ENCODE data around the gene PSMD8. TPM values are rescaled to one million over a fixed set of nuclear protein-coding genes. Genes with fewer than 3 reads are reported as not detected.

Gene PSMD8
- polyA plus RNA-seq, 3 donors = 148 to 207 (median 179) TPM

DNA sequence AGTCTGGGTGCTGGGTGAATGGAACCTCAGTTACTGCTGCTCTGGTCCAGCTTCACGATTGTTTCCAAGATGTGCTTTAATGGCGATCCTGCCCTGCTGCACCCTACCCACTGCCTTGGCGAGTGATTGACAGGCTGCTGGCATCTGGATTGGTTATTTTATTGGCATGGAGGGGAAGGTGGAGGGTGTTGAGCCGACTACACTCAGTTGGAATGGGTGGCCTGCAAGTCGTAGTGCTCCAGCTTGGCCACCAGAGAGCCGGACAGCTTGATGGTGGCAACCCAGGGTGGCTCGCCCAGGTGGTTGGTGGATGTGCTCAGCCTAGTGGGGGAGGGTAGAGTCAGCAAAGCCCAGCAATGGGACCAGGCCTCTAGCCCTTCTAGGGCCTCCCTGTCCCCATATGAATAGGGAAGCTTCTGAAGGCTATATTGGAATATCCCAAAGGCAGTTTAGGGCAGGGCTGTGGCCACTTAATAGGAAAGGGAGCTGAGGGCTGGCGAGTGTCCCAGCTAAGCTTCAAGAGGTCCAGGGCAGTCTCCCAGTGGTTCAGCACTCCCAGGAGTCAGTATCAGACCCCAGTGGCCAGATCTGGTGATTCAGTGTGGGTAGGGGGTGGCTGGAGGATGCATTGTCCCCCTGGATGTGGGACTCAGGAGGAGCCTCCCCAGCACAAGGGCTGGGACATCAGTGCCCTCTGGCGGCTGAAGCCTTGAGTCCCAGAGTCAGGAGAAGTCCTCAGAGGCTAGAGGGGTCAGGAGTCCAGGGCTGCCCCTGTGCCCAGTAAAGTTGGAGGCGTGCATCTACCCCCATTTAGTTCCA is 10.0 kb downstream of the PSMD8 start:
- 94% methylated on average over 9 of the region's 10 CpGs for WGBS (ENCODE audit: insufficient coverage)
- Histone ChIP-seq H2AFZ (ENCODE audit: insufficient read depth, low read depth, low read length, poor library complexity, severe bottlenecking) (no peak overlapping the region), H3K4me1 (ENCODE audit: control insufficient read depth in 1 of 2, insufficient read depth in 2 of 2, low read length in 2 of 2) (peaks cover 32 to 39% of the 10 kb centered on the region in 2 donors), H3K9me3 (replicated peaks in 1 of 2; ENCODE audit: control insufficient read depth in 1 of 2, insufficient read depth in 1 of 2, low read length in 2 of 2) (no peaks in the 10 kb centered on the region), H3K27me3 (ENCODE audit: control insufficient read depth in 2 of 2, insufficient read depth in 2 of 2, low read length in 2 of 2) (peaks cover 9 to 47% of the 10 kb centered on the region in 2 donors), H3K27ac (ENCODE audit: low read depth in 1 of 2, low read length in 2 of 2) (no peak overlapping the region), H3K4me2 (replicated peaks; ENCODE audit: extremely low read depth, low read length, poor library complexity, severe bottlenecking) (no peak overlapping the region), H3K36me3 (replicated peaks in 1 of 2; ENCODE audit: control insufficient read depth in 1 of 2, insufficient read depth in 2 of 2, low read length in 2 of 2) (peaks cover 43 to 57% of the 10 kb centered on the region in 2 donors), H3K9ac (ENCODE audit: insufficient read depth, low read length, poor library complexity, severe bottlenecking) (no peak overlapping the region), H4K20me1 (ENCODE audit: insufficient read depth, low read length) (peaks cover 48% of the 10 kb centered on the region), H3K79me2 (ENCODE audit: insufficient read depth, low read length) (no peaks in the 10 kb centered on the region), H3K4me3 (replicated peaks in 1 of 3; ENCODE audit: low read depth in 2 of 3, low read length in 3 of 3) (no peak overlapping the region)
- Mint-ChIP-seq H3K27ac (no peak overlapping the region), H3K4me3 (peak overlapping the region in 1 of 2 donors; percentile 62), H3K9me3 (peaks cover 0 to 10% (median 3%) of the 10 kb centered on the region in 7 donors), H3K36me3 (peaks cover 58 to 59% of the 10 kb centered on the region in 2 donors), H3K4me1 (peaks cover 25% of the 10 kb centered on the region), H3K27me3 (ENCODE audit: low read depth in 3 of 3) (peaks cover 24 to 50% (median 33%) of the 10 kb centered on the region in 3 donors)
- TF ChIP-seq, protein P1, sequence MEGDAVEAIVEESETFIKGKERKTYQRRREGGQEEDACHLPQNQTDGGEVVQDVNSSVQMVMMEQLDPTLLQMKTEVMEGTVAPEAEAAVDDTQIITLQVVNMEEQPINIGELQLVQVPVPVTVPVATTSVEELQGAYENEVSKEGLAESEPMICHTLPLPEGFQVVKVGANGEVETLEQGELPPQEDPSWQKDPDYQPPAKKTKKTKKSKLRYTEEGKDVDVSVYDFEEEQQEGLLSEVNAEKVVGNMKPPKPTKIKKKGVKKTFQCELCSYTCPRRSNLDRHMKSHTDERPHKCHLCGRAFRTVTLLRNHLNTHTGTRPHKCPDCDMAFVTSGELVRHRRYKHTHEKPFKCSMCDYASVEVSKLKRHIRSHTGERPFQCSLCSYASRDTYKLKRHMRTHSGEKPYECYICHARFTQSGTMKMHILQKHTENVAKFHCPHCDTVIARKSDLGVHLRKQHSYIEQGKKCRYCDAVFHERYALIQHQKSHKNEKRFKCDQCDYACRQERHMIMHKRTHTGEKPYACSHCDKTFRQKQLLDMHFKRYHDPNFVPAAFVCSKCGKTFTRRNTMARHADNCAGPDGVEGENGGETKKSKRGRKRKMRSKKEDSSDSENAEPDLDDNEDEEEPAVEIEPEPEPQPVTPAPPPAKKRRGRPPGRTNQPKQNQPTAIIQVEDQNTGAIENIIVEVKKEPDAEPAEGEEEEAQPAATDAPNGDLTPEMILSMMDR (IDR thresholded peaks at IDR 0.05) = no peak
- intact Hi-C loops (cut with micrococcal nuclease) = no loop called here
- DNase-seq = no peak

DNA sequence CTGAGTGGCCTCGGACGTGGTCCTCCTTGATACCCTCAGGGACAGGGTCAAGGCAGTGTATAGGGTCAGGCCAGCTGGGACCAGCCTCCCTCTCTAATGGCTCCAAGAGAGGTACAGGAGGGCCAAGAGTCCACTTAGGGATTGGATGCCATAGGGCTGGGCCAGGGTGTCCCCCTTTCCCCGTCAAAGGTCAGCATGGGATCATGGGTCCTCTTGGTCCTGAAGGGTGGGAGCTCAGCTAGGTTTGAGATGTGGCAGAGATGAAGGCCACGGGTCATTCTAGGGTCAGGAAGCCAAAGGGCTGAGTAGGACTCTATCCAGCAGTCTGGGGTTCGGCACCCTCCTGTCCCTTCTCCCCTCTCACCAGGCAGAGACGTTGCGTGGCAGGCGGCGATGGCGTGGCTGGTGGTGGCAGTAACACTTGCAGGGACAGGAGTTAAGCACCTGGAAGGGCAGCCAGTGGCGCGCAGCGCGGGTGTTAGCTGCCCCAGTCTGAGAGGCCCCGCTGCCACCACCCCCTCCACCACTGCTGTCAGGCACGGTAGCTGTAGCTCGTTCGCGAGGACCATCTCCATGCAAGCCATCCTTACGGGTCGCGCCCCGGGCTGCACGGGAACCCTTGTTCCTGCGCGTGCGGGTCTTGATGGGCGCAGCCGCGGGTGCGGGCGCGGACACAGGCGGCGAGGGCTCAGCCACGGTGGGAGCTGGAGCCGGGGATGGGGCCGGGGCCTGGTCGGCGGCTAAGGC is 10.9 kb downstream of the PSMD8 start:
- peak overlapping the region in 1 of 7 donors; percentile 13 for H3K27ac Mint-ChIP-seq
- Histone ChIP-seq H3K27me3 (ENCODE audit: control insufficient read depth in 2 of 2, insufficient read depth in 2 of 2, low read length in 2 of 2) (peaks cover 13 to 56% of the 10 kb centered on the region in 2 donors), H3K79me2 (ENCODE audit: insufficient read depth, low read length) (no peaks in the 10 kb centered on the region), H3K36me3 (replicated peaks in 1 of 2; ENCODE audit: control insufficient read depth in 1 of 2, insufficient read depth in 2 of 2, low read length in 2 of 2) (peaks cover 37 to 49% of the 10 kb centered on the region in 2 donors), H3K4me3 (replicated peaks in 1 of 3; ENCODE audit: low read depth in 2 of 3, low read length in 3 of 3) (no peak overlapping the region), H3K4me1 (ENCODE audit: control insufficient read depth in 1 of 2, insufficient read depth in 2 of 2, low read length in 2 of 2) (peaks cover 32 to 39% of the 10 kb centered on the region in 2 donors), H3K27ac (ENCODE audit: low read depth in 1 of 2, low read length in 2 of 2) (no peak overlapping the region), H4K20me1 (ENCODE audit: insufficient read depth, low read length) (peaks cover 44% of the 10 kb centered on the region), H3K4me2 (replicated peaks; ENCODE audit: extremely low read depth, low read length, poor library complexity, severe bottlenecking) (peak overlapping the region; percentile 94), H2AFZ (ENCODE audit: insufficient read depth, low read depth, low read length, poor library complexity, severe bottlenecking) (no peak overlapping the region), H3K9me3 (replicated peaks in 1 of 2; ENCODE audit: control insufficient read depth in 1 of 2, insufficient read depth in 1 of 2, low read length in 2 of 2) (no peaks in the 10 kb centered on the region), H3K9ac (ENCODE audit: insufficient read depth, low read length, poor library complexity, severe bottlenecking) (no peak overlapping the region)
- TF ChIP-seq, protein P1 (IDR thresholded peaks at IDR 0.05) = no peak
- peaks cover 32 to 59% (median 41%) of the 10 kb centered on the region in 3 donors for H3K27me3 Mint-ChIP-seq (ENCODE audit: low read depth in 3 of 3)
- peaks cover 26% of the 10 kb centered on the region for H3K4me1 Mint-ChIP-seq
- WGBS (ENCODE audit: insufficient coverage) = 87% methylated on average over 25 of the region's 40 CpGs
- intact Hi-C loops (cut with micrococcal nuclease) = no loop called here
- peak overlapping the region in 1 of 2 donors; percentile 79 for H3K4me3 Mint-ChIP-seq
- DNase-seq = no peak
- H3K9me3 Mint-ChIP-seq = peaks cover 0 to 12% (median 3%) of the 10 kb centered on the region in 7 donors
- peaks cover 49 to 55% of the 10 kb centered on the region in 2 donors for H3K36me3 Mint-ChIP-seq

Data from CD14-positive monocyte (primary cell).